Measurements from ENCODE around the gene FAM83C. TPM values are rescaled to one million over a fixed set of nuclear protein-coding genes. Genes with fewer than 3 reads are reported as not detected.
A peak's percentile ranks its signal among the peaks of the same experiment; 100 is the strongest.

FAM83C gene
- total and polyA plus RNA-seq, 9 of the 15 experiments (the other 6 are each of a cell fraction or from before 2014, with no cell fraction given): not detected

GRCh38 chr20:35271073-35271882 is 20.9 kb downstream of the FAM83C start (continued):
- TF ChIP-seq ARID3B (CRISPR knock-in tag; IDR thresholded peaks at IDR 0.05; ENCODE audit: borderline replicate concordance) (no peak), L3MBTL2 (IDR thresholded peaks at IDR 0.05) (peak; percentile 39; the same call in 1 of the 2 replicates), POLR2G (IDR thresholded peaks at IDR 0.05; ENCODE audit: low read depth, low read length) (peak; percentile 42; the same call in 1 of the 2 replicates), ZNF436 (CRISPR knock-in tag; IDR thresholded peaks at IDR 0.05) (no peak), CEBPB (tag; IDR thresholded peaks at IDR 0.05) (no peak), NR2C1 (IDR thresholded peaks at IDR 0.05) (no peak), NR2C1 (tag; IDR thresholded peaks at IDR 0.05) (peak; percentile 51; the same call in 1 of the 2 replicates), MLX (CRISPR knock-in tag; conservative IDR thresholded peaks at IDR 0.05) (no peak), TRIM24 (IDR thresholded peaks at IDR 0.05) (no peak), ZNF280B (CRISPR knock-in tag; IDR thresholded peaks at IDR 0.05) (no peak), RHOXF2B (CRISPR knock-in tag; conservative IDR thresholded peaks at IDR 0.05) (no peak), ZNF395 (CRISPR knock-in tag; IDR thresholded peaks at IDR 0.05) (no peak), RBFOX2 (IDR thresholded peaks at IDR 0.05; ENCODE audit: low read depth, low read length) (peak; percentile 38; the same call in 1 of the 2 replicates), KDM2B (CRISPR knock-in tag; IDR thresholded peaks at IDR 0.05) (no peak), ATF2 (CRISPR knock-in tag; IDR thresholded peaks at IDR 0.05) (no peak), NELFE (IDR thresholded peaks at IDR 0.05; ENCODE audit: insufficient read depth, insufficient read length) (no peak), ARID1B (IDR thresholded peaks at IDR 0.05) (peak; percentile 46; the same call in 1 of the 2 replicates), TOE1 (IDR thresholded peaks at IDR 0.05; ENCODE audit: borderline replicate concordance) (peak; percentile 68; the same call in 1 of the 2 replicates), TOE1 (CRISPR knock-in tag; IDR thresholded peaks at IDR 0.05; ENCODE audit: borderline replicate concordance, low read depth) (no peak), SMARCA5 (IDR thresholded peaks at IDR 0.05) (no peak), HDAC1 (IDR thresholded peaks at IDR 0.05) (peak in 1 of 2 experiments; percentile 32; a peak in 1 of 4 replicates)
